MM.1S (cell line): ENCODE measurements around the gene CCDC85C.

Experiments used
- EZH2 ChIP-seq: fragments of 300-600 bp; sonication (generic); optimal IDR thresholded peaks from 2 replicates; pipeline ENCODE3; 2017; ENCODE audit warnings: low read depth, mild to moderate bottlenecking, antibody characterized with exemption, low read length, mixed read lengths
- TF ChIP-seq, protein P1 (sequence below): fragments of 300-600 bp; sonication (generic); IDR thresholded peaks from 2 replicates; pipeline ENCODE4 v1.5.1; 2016; ENCODE audit warnings: antibody characterized with exemption, low read length, mixed read lengths

DNA sequence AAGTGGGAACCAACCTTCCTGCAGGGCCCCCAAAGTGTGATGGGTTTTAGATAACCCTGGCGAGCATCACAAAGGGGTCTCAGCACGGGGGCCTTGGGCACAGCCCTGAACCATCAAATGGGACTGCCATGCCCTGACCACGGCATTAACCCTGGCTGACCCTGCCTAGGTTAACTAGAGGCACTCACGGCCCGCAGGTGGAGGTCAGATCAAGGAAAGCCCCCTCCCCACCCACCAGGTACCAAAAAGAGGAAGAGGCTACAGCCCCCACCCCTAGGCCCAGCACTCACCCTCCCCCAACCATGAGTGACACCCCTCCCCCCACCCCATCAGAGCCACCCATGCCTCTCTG, 80.3 kb downstream of the CCDC85C start:
- TF ChIP-seq, protein P1, sequence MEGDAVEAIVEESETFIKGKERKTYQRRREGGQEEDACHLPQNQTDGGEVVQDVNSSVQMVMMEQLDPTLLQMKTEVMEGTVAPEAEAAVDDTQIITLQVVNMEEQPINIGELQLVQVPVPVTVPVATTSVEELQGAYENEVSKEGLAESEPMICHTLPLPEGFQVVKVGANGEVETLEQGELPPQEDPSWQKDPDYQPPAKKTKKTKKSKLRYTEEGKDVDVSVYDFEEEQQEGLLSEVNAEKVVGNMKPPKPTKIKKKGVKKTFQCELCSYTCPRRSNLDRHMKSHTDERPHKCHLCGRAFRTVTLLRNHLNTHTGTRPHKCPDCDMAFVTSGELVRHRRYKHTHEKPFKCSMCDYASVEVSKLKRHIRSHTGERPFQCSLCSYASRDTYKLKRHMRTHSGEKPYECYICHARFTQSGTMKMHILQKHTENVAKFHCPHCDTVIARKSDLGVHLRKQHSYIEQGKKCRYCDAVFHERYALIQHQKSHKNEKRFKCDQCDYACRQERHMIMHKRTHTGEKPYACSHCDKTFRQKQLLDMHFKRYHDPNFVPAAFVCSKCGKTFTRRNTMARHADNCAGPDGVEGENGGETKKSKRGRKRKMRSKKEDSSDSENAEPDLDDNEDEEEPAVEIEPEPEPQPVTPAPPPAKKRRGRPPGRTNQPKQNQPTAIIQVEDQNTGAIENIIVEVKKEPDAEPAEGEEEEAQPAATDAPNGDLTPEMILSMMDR = no peak
- no peak for TF ChIP-seq EZH2
